HTERT RPE-1 (cell line): ENCODE measurements around the gene CLMN.
"Not testable (repeated sequence)": the region's sequence is repeated elsewhere in the genome, so short reads cannot be mapped to it uniquely, and the experiment has no call there.

Experiments used
- in situ Hi-C: fragments of 300-500 bp; cut with MboI; formaldehyde crosslinking; loops from 4 replicates; pipeline ENCODE4 v1.14.3; 2020; ENCODE audit warnings: low sequenced_read_pairs

The CLMN gene

GRCh38 chr14:95289323-95290010 lies 30.2 kb downstream of the CLMN start:
- in situ Hi-C loops = no loop called here

DNA sequence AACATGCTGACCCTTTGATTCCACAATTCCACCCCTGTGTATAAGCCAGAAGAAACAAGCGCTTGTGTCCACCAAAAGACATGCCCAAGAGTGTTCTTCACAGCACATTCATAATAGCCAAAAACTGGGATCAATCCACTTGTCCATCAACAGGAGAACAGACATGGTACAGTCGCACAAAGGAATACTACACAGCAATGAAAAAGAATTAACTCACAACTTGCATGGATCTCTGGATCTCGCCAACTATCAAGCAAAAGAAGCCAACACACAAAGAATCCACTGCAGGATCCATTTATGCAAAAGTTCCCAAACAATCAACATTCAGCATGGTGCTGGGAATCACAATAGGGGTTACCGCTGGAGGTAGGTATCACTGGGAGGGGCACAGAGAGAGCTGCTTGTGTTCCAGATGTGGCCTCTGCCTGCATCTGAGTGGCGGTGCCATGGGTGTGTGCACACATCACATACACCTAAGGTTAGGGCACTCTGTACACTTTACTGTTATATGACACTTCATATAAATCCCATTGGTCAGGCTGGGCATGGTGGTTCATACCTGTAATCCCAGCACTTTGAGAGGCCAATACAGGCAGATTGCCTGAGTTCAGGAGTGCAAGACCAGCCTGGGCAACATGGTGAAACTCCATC lies 30.9 kb downstream of the CLMN start:
- in situ Hi-C loops = no loop called here

DNA sequence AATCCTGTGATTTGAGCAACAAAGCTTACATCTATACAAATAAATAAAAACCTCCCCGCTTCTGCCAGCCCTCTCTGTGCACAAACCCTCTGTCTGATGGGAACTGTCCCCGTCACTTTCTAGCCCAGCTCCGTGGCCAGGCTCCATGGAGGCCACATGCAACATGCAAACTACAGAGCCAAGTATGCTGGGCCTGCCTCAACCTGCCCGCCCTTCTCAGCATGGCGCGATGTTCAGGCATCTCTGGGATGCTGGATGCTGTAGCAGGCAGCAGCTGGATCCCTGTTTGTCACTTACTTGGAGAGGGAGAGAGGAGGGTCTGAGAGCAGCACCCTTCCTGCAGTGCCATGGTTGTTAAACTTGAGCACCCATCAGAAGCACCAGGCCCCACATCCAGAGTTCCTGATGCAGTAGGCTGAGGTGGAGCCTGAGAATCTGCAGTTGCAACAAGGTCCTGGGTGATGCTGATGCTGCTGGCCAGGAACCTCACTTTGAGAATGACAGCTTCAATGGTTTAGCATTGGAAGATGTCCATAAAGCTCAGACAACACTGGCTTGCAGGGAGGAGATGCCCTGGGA lies 32.4 kb downstream of the CLMN start:
- in situ Hi-C loops = no loop called here

GRCh38 chr14:95286645-95287044 lies 33.1 kb downstream of the CLMN start:
- in situ Hi-C loops = no loop called here

- in situ Hi-C loops = no loop called here
These were observed 34.1 kb downstream of the CLMN start for GRCh38 chr14:95285566-95285965.

DNA sequence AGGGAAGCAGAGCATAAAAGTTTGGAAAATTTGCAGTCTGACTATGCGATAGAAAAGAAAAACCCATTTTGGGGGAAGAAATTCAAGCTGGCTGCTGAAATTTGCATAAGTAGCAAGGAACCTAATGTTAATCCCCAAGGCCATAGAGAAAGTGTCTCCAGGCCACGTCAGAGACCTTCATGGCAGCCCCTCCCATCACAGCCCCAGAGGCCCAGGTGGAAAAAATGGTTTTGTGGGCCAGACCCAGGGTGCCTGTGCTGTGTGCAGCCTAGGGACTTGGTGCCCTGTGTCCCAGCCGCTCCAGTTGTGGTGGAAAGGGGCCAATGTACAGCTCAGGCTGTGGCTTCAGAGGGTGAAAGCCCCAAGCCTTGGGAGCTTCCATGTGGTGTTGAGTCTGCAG lies 35.9 kb downstream of the CLMN start:
- in situ Hi-C loops = not testable (repeated sequence)

DNA sequence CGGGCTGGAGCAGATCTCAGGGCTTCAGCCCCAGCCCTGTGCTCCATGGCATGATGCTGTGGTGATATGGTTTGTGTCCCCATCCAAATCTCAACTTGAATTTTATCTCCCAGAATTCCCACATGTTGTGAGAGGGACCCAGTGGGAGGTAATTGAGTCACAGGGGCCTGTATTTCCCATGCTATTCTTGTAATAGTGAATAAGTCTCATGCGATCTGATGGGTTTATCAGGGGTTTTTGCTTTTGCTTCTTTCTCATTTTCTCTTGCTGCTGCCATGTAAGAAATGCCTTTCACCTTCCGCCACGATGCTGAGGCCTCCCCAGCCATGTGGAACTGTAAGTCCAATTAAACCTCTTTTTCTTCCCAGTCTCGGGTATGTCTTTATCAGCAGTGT lies 36.7 kb downstream of the CLMN start:
- in situ Hi-C loops = not testable (repeated sequence)

GRCh38 chr14:95282354-95282985 lies 37.2 kb downstream of the CLMN start:
- in situ Hi-C loops = no loop called here

GRCh38 chr14:95281560-95282176 lies 38.0 kb downstream of the CLMN start:
- in situ Hi-C loops = no loop called here

DNA sequence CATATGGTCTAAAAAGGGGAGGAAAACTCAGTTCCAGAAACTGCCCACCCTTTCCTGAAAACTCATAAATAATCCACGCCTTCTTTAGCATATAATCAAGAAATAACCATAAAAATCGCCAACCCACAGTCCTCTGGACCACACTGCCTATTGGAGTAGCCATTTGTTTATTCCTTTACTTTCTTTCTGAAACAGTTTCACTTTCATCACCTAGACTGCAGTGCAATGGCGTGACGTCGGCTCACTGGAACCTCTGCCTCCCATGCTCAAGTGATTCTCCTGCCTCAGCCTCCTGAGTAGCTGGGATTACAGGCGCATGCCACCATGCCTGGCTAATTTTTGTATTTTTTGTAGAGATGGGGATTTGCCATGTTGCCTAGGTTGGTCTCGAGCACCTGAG lies 44.2 kb downstream of the CLMN start:
- in situ Hi-C loops = no loop called here

GRCh38 chr14:95274874-95275273 lies 44.8 kb downstream of the CLMN start:
- in situ Hi-C loops = no loop called here

DNA sequence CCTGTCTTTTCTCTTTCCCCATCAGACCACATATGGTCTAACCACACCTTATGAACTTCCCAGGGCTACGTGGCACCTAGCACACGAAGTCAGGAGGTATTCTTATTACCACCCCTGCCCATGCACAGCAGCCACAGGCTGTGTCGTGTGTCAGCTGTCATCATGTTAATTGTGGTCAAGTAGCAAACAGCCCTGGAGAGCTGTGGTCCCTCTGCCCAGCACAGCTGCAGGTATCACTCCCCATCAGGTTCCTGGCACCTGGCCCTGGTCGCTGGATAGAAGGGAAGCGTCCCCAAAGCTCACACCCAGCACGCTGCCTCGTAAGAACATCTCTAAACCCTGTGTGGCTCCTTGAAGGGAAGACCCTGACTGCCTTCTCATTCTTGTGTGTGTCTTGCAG lies 45.4 kb downstream of the CLMN start:
- in situ Hi-C loops = no loop called here

- in situ Hi-C loops = no loop called here
These were observed 46.4 kb downstream of the CLMN start for GRCh38 chr14:95273001-95273978.

DNA sequence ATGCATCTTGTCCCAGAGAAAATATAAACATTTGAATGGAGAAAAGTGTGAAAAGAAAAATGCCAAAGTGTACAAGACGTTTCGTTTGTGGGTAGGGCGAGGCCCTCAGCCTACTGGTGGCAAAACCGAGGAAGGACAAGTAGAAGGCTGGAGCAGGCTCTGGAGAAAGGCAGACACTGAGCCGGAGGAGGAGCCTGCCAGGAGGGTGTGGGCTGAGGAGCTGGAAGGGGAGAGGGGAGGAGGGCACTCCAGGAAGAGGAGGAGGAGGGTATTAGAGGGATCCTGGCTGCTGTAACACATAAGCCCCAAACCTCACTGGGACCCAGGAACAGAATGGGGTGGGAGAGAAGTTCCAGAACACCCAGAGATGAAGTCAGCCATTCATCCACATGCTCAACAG lies 47.7 kb downstream of the CLMN start:
- in situ Hi-C loops = no loop called here

- in situ Hi-C loops = no loop called here
These were observed 49.5 kb downstream of the CLMN start for GRCh38 chr14:95270203-95270602.

- in situ Hi-C loops = no loop called here
These were observed 50.2 kb downstream of the CLMN start for GRCh38 chr14:95269493-95269892.

- in situ Hi-C loops = no loop called here
These were observed 51.4 kb downstream of the CLMN start for GRCh38 chr14:95268350-95268749.

DNA sequence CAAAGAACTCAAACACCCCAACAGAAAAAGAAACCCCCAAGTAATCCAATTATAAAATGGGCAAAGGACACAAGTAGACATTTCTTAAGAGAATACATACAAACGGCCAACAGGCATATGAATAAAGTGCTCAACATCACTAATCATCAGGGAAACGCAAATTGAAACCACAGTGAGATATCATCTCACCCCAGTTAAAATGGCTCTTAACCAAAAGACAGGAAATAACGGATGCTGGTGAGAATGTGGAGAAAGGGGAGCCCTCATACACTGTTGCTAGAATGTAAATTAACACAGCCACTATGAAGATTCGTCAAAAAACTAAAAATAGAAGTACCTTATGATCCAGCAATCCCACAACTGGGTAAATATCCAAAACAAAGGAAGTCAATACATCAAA lies 52.4 kb downstream of the CLMN start:
- in situ Hi-C loops = no loop called here

GRCh38 chr14:95265106-95266094 lies 54.3 kb downstream of the CLMN start:
- in situ Hi-C loops = no loop called here
